H1 (cell line): ENCODE measurements around the gene ARHGAP5. TPM values are rescaled to one million over a fixed set of nuclear protein-coding genes. Genes with fewer than 3 reads are reported as not detected.

Source experiments
- CTCF ChIA-PET: fragments of 300-600 bp; sonication (Branson Sonifier 250); formaldehyde crosslinking; loops from one replicate; lab custom pipeline; 2021; ENCODE audit not compliant: partially characterized antibody; lab: Charles Lee
- POLR2A ChIA-PET: fragments of 300-600 bp; sonication (Branson Sonifier 250); formaldehyde crosslinking; loops from one replicate; lab custom pipeline; 2021; ENCODE audit warnings: inconsistent platforms; ENCODE audit not compliant: partially characterized antibody; lab: Charles Lee
- DNase-seq, 2 experiments: peaks; one replicate each; pipeline versions ENCODE4 v3.0.0 to v3.0.0-alpha.2; 2010 to 2022; ENCODE audit warnings: low spot score in 2 of 2, low read depth in 1 of 2, mixed read lengths in 1 of 2
- FAIRE-seq: peaks from 2 replicates; lab custom pipeline; 2011; peaks lifted over from hg19 to GRCh38; lab: Jason Lieb, UNC
- H2AFZ ChIP-seq: 2 replicates; pipeline ENCODE4 v1.8.1; 2012; ENCODE audit warnings: low read length, inconsistent platforms
- H2AK5ac ChIP-seq: 2 replicates; pipeline ENCODE4 v1.6.1; 2013; ENCODE audit warnings: low read depth, low read length
- H2BK120ac ChIP-seq: replicated peaks from 2 replicates; pipeline ENCODE3; 2013; ENCODE audit warnings: low read depth, low read length, inconsistent platforms
- H2BK12ac ChIP-seq: 2 replicates; pipeline ENCODE4 v1.6.1; 2013; ENCODE audit warnings: low read depth, low read length
- H2BK15ac ChIP-seq: 2 replicates; pipeline ENCODE4 v1.6.1; 2013; ENCODE audit warnings: low read length
- H2BK20ac ChIP-seq: 2 replicates; pipeline ENCODE4 v1.6.1; 2013; ENCODE audit warnings: low read length
- H2BK5ac ChIP-seq: 2 replicates; pipeline ENCODE4 v1.6.1; 2013; ENCODE audit warnings: low read depth, low read length
- H3K14ac ChIP-seq: 2 replicates; pipeline ENCODE4 v1.6.1; 2013; ENCODE audit warnings: inconsistent platforms; ENCODE audit not compliant: insufficient read length
- H3K18ac ChIP-seq: 2 replicates; pipeline ENCODE4 v1.6.1; 2013; ENCODE audit warnings: low read length; ENCODE audit errors: extremely low read depth
- H3K23ac ChIP-seq: 2 replicates; pipeline ENCODE4 v1.6.1; 2013; ENCODE audit warnings: inconsistent platforms; ENCODE audit not compliant: insufficient read length
- H3K23me2 ChIP-seq: 2 replicates; pipeline ENCODE4 v1.6.1; 2013; ENCODE audit warnings: low read depth, low read length
- H3K27ac ChIP-seq: 2 replicates; pipeline ENCODE4 v1.6.1; 2011; ENCODE audit warnings: low read depth, low read length, inconsistent platforms
- H3K27me3 ChIP-seq, 4 experiments: replicated peaks in 1 of 4; 1 replicate in 1 of 4; 2 replicates in 3 of 4; pipeline versions ENCODE4 v1.6.1 to v1.8.1; 2011 to 2013; ENCODE audit warnings: low read length in 3 of 4, mild to moderate bottlenecking in 3 of 4, inconsistent platforms in 2 of 4, mixed read lengths in 2 of 4, moderate library complexity in 1 of 4; ENCODE audit not compliant: control insufficient read depth in 3 of 4, insufficient read depth in 3 of 4; ENCODE audit errors: extremely low read depth in 1 of 4
- H3K36me3 ChIP-seq, 4 experiments: 2 replicates each; pipeline versions ENCODE4 v1.6.1 to v1.8.1; 2011 to 2013; ENCODE audit warnings: mild to moderate bottlenecking in 4 of 4, low read length in 3 of 4, moderate library complexity in 2 of 4, control low read depth in 1 of 4, inconsistent platforms in 1 of 4; ENCODE audit not compliant: insufficient read depth in 4 of 4, control insufficient read depth in 2 of 4
- H3K4ac ChIP-seq: replicated peaks from 2 replicates; pipeline ENCODE3; 2013; ENCODE audit warnings: low read length, low read depth, mixed read lengths, inconsistent platforms; ENCODE audit not compliant: insufficient read length
- H3K4me1 ChIP-seq, 4 experiments: replicated peaks in 1 of 4; 1 replicate in 1 of 4; 2 replicates in 3 of 4; pipeline versions ENCODE4 v1.6.1 to v1.8.1; 2011 to 2013; ENCODE audit warnings: low read length in 3 of 4, inconsistent platforms in 2 of 4, mixed read lengths in 1 of 4; ENCODE audit not compliant: insufficient read depth in 4 of 4, control insufficient read depth in 3 of 4
- H3K4me2 ChIP-seq, 2 experiments: 2 replicates each; pipeline versions ENCODE4 v1.6.1 to v1.8.1; 2011 to 2013; ENCODE audit warnings: low read depth in 2 of 2, low read length in 2 of 2, control low read depth in 1 of 2, inconsistent platforms in 1 of 2, mild to moderate bottlenecking in 1 of 2; ENCODE audit not compliant: insufficient read depth in 1 of 2
- H3K4me3 ChIP-seq, 4 experiments: fragments of 200-600, 300-600 bp in 1 of 4; sonication (generic), shearing (Covaris generic), sonication (Bioruptor Twin) in 1 of 4; 2 replicates each; pipeline versions ENCODE4 v1.5.1 to v1.8.1; 2011 to 2016; ENCODE audit warnings: low read length in 4 of 4, low read depth in 3 of 4, control low read depth in 2 of 4, inconsistent platforms in 2 of 4, mild to moderate bottlenecking in 2 of 4, mixed read lengths in 1 of 4, moderate library complexity in 1 of 4; ENCODE audit not compliant: insufficient read depth in 2 of 4; ENCODE audit errors: extremely low read depth in 1 of 4
- H3K56ac ChIP-seq: replicated peaks from 2 replicates; pipeline ENCODE3; 2013; ENCODE audit warnings: low read depth, mild to moderate bottlenecking, mixed read lengths, low read length, inconsistent platforms; ENCODE audit not compliant: insufficient read length
- H3K79me1 ChIP-seq: 2 replicates; pipeline ENCODE4 v1.6.1; 2013; ENCODE audit warnings: low read depth, low read length, control low read depth
- H3K79me2 ChIP-seq, 2 experiments: 2 replicates each; pipeline versions ENCODE4 v1.6.1 to v1.8.1; 2012 to 2013; ENCODE audit warnings: low read length in 2 of 2, mild to moderate bottlenecking in 2 of 2, inconsistent platforms in 1 of 2; ENCODE audit not compliant: insufficient read depth in 2 of 2, control insufficient read depth in 1 of 2
- H3K9ac ChIP-seq, 4 experiments: replicated peaks in 1 of 4; 1 replicate in 1 of 4; 2 replicates in 3 of 4; pipeline versions ENCODE4 v1.6.1 to v1.8.1; 2011 to 2013; ENCODE audit warnings: low read depth in 3 of 4, low read length in 3 of 4, control low read depth in 2 of 4, mild to moderate bottlenecking in 2 of 4, moderate library complexity in 2 of 4, inconsistent platforms in 1 of 4; ENCODE audit errors: extremely low read depth in 1 of 4
- H3K9me3 ChIP-seq, 2 experiments: 2 replicates each; pipeline versions ENCODE4 v1.6.1 to v1.8.1; 2012 to 2013; ENCODE audit warnings: mild to moderate bottlenecking in 2 of 2, moderate library complexity in 2 of 2, control low read depth in 1 of 2, inconsistent platforms in 1 of 2, low read depth in 1 of 2, low read length in 1 of 2, mixed read lengths in 1 of 2; ENCODE audit not compliant: insufficient read depth in 2 of 2
- H4K20me1 ChIP-seq, 2 experiments: replicated peaks in 1 of 2; 2 replicates each; pipeline versions ENCODE3 to v1.8.1; 2011 to 2013; ENCODE audit warnings: inconsistent platforms in 2 of 2, low read length in 2 of 2, mild to moderate bottlenecking in 1 of 2; ENCODE audit not compliant: insufficient read depth in 2 of 2, control insufficient read depth in 1 of 2
- H4K5ac ChIP-seq: 2 replicates; pipeline ENCODE4 v1.6.1; 2013; ENCODE audit warnings: low read length, low read depth, mixed read lengths, inconsistent platforms; ENCODE audit not compliant: insufficient read length
- H4K8ac ChIP-seq: 2 replicates; pipeline ENCODE4 v1.8.0; 2013; ENCODE audit warnings: mild to moderate bottlenecking, moderate library complexity, low read length, inconsistent platforms; ENCODE audit not compliant: insufficient read depth; ENCODE audit errors: extremely low read depth
- H4K91ac ChIP-seq: replicated peaks from 2 replicates; pipeline ENCODE3; 2013; ENCODE audit warnings: low read length, mixed read lengths, inconsistent platforms; ENCODE audit not compliant: insufficient read length
- ASH2L ChIP-seq: fragments of 200-600, 300-600 bp; sonication (generic); IDR thresholded peaks from one replicate; pipeline ENCODE4 v1.7.1; 2017; ENCODE audit warnings: low read length
- EP300 ChIP-seq, 2 experiments: IDR thresholded peaks; 1 replicate in 1 of 2; 2 replicates in 1 of 2; pipeline ENCODE4 v1.6.1; 2011 to 2012; ENCODE audit warnings: low read depth in 2 of 2, low read length in 2 of 2, mild to moderate bottlenecking in 2 of 2, borderline replicate concordance in 1 of 2, inconsistent platforms in 1 of 2, moderate library complexity in 1 of 2
- POU5F1 ChIP-seq: IDR thresholded peaks from 2 replicates; pipeline ENCODE4 v1.6.1; 2011; ENCODE audit warnings: low read depth, mild to moderate bottlenecking, low read length, moderate library complexity
- RAD21 ChIP-seq, 2 experiments: IDR thresholded peaks in 1 of 2; conservative IDR thresholded peaks in 1 of 2; 2 replicates each; pipeline ENCODE4 v1.6.1; 2011; ENCODE audit warnings: low read depth in 2 of 2, low read length in 2 of 2, improper control_type of control experiment in 1 of 2, inconsistent platforms in 1 of 2, mild to moderate bottlenecking in 1 of 2, moderate library complexity in 1 of 2
- SIX5 ChIP-seq: IDR thresholded peaks from 2 replicates; pipeline ENCODE4 v1.6.1; 2011; ENCODE audit warnings: mild to moderate bottlenecking, low read depth, low read length
- SP1 ChIP-seq: IDR thresholded peaks from 2 replicates; pipeline ENCODE4 v1.6.1; 2011; ENCODE audit warnings: low read depth, low read length
- SP2 ChIP-seq: IDR thresholded peaks from 2 replicates; pipeline ENCODE4 v1.6.1; 2012; ENCODE audit warnings: mild to moderate bottlenecking, low read length, inconsistent platforms
- TAF1 ChIP-seq: IDR thresholded peaks from 2 replicates; pipeline ENCODE4 v1.6.1; 2011; ENCODE audit warnings: mild to moderate bottlenecking, low read depth, low read length
- WGBS, 2 experiments: shearing (Covaris generic) in 1 of 2; methylation state at CpG; one replicate each; pipeline versions ENCODE4 v1.1.6 to v1.1.7; 2013 to 2015; ENCODE audit warnings: low lambda C conversion rate in 2 of 2, mixed read lengths in 2 of 2, inconsistent platforms in 1 of 2, low coverage in 1 of 2, missing lambda C conversion rate in 1 of 2; ENCODE audit not compliant: insufficient replicate concordance in 2 of 2, insufficient coverage in 1 of 2, insufficient read length in 1 of 2; ENCODE audit errors: extremely low coverage in 1 of 2, missing lambda C conversion rate in 1 of 2; 5-methylcytosine and 5-hydroxymethylcytosine counted together
- polyA plus RNA-seq, 7 experiments: library from polyadenylated mRNA; depleted of rRNA in 3 of 7; stranded (reverse) in 5 of 7; unstranded in 2 of 7; fragments of >200 nt in 5 of 7; fragments of 200-250 nt in 2 of 7; gene quantifications; 1 replicate in 5 of 7; 2 replicates in 1 of 7; 4 replicates in 1 of 7; pipeline versions ENCODE4 v1.2.1 to v1.2.3, GENCODE V29; 2011 to 2013; ENCODE audit warnings: missing spikeins in 2 of 7, mixed read lengths in 2 of 7
- total RNA-seq: library from RNA; stranded (reverse); fragmentation: NEBNext Ultra II Directional; extraction: Animal tissue kit (Norgen Biotek cat#: 25700); gene quantifications from 2 replicates; pipeline ENCODE4 v1.2.1, GENCODE V29; 2021

The ARHGAP5 gene
- total and polyA plus RNA-seq, 2 of the 8 experiments (the other 6 are each of a cell fraction or from before 2014, with no cell fraction given), result 7.8 to 77.3 TPM

- H4K8ac ChIP-seq, result no peak overlapping the region
- H3K79me1 ChIP-seq, result no peaks in the 10 kb centered on the region
- H3K36me3 ChIP-seq, result no peaks in the 10 kb centered on the region
- no peak overlapping the region for H3K9ac ChIP-seq
- ChIA-PET CTCF (no interaction called here), POLR2A (no interaction called here)
- H4K5ac ChIP-seq, result no peak overlapping the region
- H3K56ac ChIP-seq, result no peak overlapping the region
- H2AFZ ChIP-seq, result no peak overlapping the region
- TF ChIP-seq POU5F1 (no peak), EP300 (IDR thresholded peaks at IDR 0.05; ENCODE audit: borderline replicate concordance in 1 of 2, low read depth in 2 of 2, low read length in 2 of 2) (no peak), SP1 (no peak), SP2 (no peak), SIX5 (no peak), RAD21 (IDR thresholded peaks at IDR 0.05 in 1 of 2, conservative IDR thresholded peaks at IDR 0.05 in 1 of 2; ENCODE audit: low read depth in 2 of 2, low read length in 2 of 2) (no peak), ASH2L (no peak), TAF1 (no peak)
- no peak for FAIRE-seq
- H2AK5ac ChIP-seq, result no peak overlapping the region
- H3K27me3 ChIP-seq, result no peaks in the 10 kb centered on the region
- H3K23me2 ChIP-seq, result no peaks in the 10 kb centered on the region
- no peak overlapping the region for H4K91ac ChIP-seq
- H2BK12ac ChIP-seq, result no peak overlapping the region
- H3K9me3 ChIP-seq, result no peaks in the 10 kb centered on the region
- no peak overlapping the region for H2BK20ac ChIP-seq
- 91% methylated on average over 4 of the region's 4 CpGs; no CpG with 5 or more reads in 1 of the 2 experiments for WGBS, 2 experiments
- H2BK120ac ChIP-seq, result no peak overlapping the region
- no peak overlapping the region for H2BK5ac ChIP-seq
- no peaks in the 10 kb centered on the region for H3K4me1 ChIP-seq
- no peak overlapping the region for H3K14ac ChIP-seq
- H2BK15ac ChIP-seq, result no peak overlapping the region
- H3K27ac ChIP-seq, result no peak overlapping the region
- no peak overlapping the region for H3K18ac ChIP-seq
- H3K4me2 ChIP-seq, result no peak overlapping the region
- H3K4me3 ChIP-seq, result no peak overlapping the region
- H4K20me1 ChIP-seq, result no peaks in the 10 kb centered on the region
- H3K4ac ChIP-seq, result no peak overlapping the region
- no peak for DNase-seq
- H3K79me2 ChIP-seq, result no peaks in the 10 kb centered on the region
- H3K23ac ChIP-seq, result no peak overlapping the region
Measured at GRCh38 chr14:32044454-32044853, 32.6 kb upstream of the ARHGAP5 start.
